Activated CD4-positive, alpha-beta T cell treated with anti-CD3 and anti-CD28 coated beads, Interleukin-2, Interleukin-6, amounts not matched to agents 100 ng/mL and 50 ng/mL, durations not matched to agents 16 hours and 8 hours (primary cell): Measurements from ENCODE around the gene NRXN2.

Source experiments
- DNase-seq: peaks from one replicate; pipeline ENCODE4 v3.0.0-alpha.2; 2020

Gene NRXN2

DNA sequence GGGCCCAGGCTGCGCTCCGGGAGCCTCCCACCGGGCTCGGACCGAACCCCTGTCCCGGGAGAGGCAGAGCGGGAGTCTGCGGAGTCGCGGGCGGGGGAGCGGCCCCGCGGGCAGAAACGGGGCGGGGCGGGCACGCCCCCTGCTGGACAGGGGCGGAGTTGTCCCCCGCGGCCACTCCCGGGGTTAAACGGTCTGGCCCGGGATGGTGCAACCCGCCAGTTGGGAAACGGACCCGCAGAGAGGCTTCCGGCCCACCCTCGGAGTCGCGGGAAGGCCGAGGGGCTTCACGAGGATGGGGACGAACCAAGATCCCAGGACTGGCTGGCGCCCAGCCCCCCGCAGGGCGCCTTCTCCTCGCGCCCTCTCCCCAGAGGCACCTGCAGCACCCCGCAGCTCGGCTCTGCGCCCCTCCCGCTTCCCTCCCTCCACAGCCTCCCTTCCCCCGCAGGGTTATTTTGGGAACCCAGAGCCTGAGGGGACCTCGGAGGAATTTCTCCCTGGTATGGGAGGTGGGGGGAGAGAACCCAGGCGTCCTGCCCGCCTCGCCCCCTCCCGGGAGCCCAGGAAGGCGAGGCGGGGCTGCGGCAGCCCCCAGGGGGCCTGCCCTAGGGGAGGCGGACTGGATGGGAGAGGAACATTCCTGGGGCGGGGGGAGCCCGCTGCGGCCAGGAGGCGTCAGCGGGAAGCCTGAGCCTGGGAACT is 20.0 kb upstream of the NRXN2 start:
- DNase-seq, result peak; percentile 79

DNA sequence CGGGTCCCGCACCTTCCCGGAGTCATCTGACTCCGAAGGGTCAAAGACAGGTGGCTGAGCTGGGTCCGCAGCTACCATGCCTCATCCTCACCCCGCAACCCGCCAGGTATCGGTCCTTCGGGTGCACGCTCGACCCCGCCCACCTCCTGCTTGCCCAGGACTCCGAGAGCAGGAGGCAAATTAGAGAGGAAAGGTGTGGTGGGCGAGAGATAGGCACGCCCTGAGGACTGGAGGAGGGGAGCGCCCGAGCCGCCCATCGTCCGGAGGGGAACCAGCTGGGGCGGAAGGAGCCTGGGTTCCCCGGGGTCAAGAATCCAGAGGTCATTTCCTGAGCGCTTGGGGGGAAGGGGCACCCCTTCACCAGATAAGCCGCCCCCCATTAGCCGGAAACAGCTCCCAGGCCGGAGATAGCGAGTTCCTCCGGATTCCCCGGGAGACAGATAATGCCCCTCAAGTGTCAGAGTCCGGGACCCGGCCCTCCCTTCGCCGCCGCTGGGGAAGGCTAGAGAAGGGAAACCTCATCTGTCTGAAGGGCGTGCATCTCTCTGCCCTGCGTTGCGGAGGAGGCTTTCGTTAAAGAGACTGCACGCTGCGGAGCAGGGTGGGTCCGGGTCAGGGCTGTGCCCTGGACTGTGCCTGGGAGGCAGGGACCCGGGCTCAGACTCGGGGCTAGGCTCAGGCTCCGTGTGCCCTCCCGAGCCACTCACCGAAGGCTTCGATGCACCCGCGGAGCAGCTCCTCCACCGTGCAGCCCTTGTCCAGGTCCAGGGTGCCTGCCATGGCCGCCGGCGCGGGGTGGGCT is 19.3 kb upstream of the NRXN2 start:
- DNase-seq, result no peak

DNA sequence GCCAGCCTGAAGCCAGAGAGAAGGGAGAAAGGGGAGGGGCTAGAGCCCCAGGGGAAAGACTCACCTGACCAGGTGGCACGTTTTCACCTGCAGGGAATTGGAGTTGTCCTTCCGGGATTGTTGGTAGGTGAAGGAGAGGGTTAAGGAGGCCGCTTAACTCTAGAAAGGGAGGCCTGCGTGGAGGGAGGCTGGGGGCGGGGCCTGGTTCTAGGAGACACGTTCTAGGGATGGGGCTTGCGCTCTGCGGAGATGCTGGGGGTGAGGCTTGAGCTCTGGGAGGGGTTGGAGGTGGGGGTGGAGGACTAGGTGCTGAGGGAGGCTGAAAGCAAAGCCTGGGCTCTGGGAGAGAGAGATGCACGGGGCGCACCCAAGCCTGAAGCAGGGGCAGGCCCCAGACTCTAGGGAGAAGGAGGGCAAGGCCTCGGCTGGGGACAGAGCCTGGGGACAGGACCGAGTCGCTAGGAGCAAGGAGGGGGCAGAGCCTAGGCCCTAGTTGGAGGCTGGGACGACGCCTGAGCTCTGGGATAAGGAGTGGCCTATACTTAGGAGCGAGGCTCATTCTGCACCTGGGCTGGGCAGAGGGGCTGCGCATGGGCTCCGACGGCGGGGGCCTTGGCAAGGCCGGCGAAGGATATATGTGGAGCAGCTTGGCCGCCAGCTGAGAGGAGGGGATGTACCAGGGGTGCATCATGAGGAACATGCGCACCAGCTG is 18.5 kb upstream of the NRXN2 start:
- DNase-seq, result no peak

DNA sequence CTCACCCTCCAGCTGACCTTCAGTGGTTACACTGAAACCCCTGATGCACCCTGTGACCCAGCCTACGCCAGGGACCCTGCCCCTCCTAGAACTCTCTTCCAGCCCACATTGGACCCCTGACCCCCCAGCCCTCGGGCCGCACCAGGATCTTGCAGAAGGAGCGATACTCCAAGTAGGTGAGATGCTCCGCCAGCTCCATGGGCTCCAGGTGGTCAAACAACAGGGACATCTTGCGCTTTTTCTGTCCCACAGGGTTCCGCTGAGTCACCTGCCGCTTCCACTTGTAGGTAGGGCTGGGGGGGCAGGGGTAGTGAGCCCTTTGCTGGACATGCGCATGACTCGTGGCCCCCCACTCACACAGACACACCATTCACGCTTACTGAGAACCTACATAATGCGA is 16.9 kb upstream of the NRXN2 start:
- DNase-seq, result no peak

DNA sequence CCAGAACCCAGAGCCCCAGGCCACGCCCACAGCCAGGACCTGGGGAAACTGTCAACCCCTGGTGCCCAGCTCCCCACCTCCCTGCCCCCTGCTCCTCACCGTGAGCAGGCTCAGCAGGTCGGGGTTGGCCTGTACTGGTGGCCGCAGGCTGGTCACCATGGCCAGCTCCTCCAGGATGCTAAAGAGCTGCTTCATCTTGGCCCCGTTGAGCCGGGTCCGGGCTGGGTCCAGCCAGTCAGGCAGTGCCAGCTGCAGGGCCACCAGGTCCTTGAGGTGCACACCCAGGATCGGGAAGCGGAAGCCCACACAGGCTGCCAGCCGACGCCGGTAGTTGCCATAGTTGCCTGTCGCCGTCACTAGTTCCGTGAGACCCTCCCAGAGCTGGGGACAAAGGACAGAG is 13.7 kb upstream of the NRXN2 start:
- no peak for DNase-seq

DNA sequence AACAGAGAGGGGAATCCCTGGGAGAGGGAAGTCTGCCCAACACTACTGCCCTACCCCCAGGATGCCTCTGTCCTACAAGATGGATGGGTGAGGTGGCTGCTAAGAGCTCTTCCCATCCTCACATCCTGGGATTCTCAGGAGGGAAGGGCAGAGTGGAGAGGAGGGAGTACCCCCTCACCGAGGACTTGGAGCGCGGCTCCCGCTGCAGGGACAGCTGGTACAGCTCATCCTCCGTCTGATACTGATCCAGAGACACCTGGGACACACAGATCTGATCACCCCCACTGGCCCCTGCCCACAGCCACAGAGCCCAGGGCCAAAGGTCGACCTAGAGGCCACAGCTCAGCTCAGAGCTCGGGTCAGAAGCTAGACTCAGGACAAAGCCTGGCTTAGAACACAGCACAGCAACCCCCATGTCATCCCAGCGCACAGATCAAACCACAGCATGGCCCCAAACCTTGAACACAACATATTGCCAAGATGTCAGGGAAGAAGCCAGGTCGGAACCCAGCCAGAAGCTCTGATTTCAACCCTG is 12.8 kb upstream of the NRXN2 start:
- no peak for DNase-seq

DNA sequence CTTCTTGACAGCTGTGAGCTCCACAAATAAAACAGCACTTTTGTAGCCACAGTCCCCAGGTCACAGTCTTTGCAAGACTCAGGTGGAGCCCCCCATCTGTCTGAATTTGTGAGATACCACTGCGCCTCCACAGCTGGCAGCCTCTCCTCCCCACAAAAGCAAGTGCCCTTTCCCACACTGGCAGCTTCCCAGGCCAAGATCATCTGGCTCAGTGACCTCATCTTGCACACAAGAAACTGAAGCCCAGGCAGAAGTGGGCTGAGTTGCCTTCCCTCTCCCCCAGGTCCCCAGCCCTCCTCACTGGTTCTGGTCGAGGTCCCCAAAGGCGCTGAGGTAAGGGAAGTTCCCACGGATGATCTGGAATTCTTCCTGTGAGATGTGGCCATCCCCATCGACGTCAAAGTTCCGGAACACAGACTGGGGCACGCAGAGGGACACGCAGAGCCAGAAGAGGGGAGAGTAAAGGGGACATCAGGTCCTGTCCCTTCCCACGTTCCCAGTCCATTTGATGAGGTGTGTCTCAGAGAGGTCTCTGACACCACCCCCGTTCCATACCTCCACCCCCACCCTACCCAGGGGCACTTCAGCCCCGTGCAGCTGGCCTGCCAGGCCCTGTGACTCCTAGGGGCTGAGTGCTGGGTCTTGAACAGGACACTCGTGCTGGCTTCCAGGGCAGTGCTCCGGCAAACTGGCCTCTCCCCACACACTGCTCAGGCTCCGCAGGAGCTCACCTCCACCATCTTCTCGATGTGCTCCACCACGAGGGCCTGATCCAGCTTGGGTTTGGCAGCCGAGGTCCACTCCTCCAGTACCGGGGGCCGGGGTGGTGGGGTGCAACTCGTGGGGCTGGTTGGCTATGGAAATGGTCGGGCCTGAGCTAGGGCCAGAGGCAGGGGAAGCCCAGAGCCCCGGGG is 12.1 kb upstream of the NRXN2 start:
- DNase-seq, result no peak

DNA sequence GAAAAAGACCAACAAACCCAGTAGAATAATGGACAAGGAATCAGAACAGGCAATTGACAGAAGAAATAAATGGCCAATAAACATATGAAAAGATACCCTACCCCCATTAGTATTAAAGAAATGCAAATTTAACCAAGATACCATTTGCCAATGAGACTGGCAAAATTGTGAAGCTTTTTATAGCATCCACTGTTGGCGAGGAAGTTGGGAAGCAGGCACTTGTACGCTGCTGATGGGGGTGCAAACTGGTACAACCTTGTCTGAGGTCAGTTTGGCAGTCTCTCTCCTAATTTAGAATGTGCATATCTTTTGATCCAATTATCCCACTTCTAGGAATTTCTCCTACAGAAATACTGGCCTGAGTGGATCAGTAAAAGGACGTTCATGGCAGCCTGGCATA is 8.6 kb upstream of the NRXN2 start:
- DNase-seq, result no peak

DNA sequence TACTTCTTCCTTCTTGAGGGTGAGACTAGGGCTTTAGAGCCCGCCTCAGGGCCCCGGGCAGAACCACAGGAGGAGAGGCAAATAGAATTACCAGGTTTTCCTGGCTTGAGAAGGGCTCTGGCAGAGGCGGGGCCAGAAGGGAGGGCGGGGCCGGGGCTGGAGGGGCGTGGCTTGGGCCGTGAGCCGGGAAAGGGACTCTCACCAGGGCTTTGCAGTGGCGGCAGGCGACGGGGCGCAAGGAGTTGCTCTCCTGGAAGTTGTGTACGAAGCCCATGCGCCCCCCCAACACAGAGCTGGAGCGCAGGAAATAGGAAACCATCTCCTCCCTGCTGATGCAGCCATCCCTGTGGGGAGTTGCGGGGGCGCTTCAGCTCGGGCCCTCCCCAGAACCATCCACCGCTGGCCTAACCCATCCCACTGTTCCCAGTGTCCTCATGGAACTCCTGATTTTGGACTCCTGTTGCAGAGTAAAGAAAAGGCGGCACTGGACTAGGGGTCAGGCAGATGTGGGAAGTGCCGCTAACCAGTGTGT is 6.9 kb upstream of the NRXN2 start:
- no peak for DNase-seq

DNA sequence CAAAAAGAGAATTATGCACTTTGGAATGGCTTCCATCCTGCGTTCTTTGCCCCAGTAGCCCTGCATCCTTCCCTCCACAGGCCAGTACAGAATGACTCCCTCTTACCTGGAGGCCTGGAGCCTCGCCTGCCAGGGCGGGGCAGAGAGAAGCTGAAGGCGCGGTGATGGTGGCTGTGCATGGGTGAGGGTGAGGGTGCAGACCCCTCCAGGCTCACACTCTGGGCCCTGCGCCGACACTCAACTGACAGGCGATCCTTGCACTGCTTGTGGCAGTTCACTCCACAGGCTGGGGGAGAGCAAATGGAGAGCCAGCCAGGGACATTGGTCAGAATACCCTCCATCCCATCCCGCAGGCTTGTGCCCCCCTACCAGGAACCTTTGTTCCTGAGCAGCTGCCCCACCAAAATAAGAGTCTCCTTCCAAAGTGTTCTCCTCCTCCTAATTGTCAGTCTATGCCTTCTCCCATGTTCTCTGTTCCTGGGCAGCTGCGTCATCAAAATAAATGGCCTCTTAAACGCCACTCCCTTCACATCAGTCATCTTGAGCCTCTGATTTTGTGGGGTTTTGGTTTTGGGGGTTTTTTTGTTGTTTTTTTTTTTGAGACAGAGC is 5.9 kb upstream of the NRXN2 start:
- DNase-seq, result no peak

DNA sequence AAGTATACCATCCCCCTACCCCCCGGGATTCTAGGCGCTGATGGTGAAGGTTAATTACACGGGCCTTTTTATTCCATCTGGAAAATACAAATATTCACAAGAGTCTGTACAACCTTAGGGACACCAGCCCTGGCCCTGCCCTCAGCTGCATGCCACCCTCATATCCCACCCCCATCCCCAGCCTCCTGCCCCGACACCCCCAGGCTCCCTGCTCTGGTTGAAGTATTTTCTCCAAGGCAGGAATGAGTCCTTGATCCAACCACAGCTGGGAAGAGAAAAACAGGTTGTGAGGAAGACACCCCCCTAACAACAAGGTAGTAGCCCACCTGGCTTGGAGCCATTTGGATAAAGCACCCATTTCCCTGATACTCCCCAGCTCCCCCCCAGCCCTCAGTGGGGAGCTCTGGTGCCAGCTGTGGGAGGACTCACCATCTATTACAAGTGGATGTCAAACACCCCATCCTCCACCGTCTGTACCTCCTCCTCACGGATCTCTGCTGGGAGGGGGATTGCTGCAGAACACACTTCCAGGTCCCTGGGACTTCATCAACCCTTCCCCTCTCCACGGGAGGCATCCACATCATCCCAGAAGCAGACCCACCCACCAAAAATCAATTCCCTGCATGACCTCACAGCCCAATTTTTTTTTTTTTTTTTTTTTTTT is 4.0 kb upstream of the NRXN2 start:
- DNase-seq, result no peak

DNA sequence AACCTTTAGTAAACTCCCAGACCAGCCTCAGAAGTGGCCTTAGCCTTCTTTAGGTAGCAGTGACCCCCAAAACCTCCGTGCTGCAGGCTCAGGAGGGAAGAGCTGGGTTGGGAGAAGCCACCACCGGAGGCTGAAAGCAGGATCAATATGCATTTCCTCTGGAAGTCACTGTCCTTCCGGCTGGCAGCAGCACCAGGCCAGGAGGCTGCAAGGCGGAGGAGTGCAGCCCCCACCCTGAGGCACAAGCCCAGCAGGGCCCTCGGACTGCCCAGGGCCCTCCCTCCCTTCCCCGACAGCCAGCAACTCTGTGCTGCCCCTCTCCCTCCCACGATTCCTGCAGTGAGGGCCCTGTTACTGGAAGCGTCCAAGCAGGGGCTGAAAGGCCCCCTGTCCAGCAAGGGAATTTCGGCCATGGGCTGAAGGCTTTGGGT is 3.2 kb upstream of the NRXN2 start:
- DNase-seq, result no peak

DNA sequence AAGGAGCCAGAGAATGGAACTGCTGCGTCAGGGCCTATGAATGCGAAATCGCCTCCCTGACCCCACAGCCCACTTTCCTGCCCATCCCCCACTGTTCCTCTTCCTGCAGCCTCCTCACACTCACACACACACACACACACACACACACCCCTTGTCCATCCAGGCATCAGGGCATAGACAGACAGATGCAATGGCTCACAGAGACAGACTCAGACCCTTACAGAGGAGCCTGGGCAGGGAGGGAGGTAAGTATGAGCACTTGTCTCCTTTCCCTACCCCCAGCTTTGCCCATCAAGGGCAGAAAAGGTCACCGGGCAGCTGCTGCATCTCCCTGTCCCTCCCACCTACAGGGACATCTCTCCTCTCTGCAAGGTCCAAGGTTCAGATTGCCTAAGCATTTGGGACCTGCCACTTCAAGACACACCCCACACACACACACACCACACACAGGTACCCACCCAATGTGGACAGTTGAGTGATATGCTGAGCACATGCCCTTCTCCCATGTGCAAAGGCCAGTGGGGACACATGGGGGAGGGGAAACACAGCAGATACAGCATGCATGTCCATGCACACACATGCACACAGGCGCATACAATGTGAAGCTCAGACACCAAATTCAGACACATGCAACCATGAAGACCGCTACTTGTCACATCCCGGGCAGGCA is 2.0 kb upstream of the NRXN2 start:
- DNase-seq, result no peak

DNA sequence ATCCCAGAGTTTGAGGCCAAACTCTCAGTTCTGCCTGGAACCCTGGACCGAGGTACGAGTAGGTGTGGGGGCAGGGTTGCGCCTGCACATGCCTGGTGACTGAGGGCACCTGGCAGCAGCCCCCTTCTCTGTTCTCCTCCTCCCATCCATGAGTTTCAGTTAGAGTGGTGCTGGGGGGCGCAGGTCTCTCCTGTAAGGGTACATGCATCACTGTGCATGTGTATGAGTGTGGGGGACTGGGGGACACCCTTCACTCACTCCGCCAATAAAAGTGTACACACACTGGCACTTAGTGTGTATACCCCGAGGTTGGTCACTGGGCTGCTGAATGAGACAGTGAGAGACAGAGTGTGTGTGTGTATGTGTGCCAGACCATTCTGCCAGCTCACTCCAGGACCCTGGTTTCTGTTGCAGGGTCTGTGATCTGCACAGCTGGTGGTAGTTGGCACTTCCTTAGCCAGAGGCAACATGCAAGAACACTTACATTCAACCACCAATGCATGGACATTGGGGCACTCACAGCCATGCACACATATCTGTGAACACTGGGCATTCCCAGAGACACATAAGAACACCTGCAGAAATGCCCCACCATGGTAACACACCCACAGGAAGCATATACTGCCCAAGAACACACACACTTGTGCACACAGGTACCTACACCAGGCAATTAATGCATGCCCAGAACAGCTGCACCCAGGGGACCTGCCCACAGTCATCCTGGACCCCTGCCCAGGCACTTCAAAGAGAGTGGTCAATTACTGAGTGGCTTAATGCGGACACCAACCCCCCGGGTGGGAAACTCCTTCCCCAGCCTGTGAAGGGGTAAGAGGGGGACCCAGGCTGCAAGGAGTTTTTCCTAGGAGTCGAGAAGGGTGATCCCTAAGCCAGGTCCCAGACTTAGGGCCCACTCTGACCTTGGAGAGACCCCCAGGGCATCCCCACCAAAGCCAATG is 1.2 kb upstream of the NRXN2 start:
- no peak for DNase-seq

DNA sequence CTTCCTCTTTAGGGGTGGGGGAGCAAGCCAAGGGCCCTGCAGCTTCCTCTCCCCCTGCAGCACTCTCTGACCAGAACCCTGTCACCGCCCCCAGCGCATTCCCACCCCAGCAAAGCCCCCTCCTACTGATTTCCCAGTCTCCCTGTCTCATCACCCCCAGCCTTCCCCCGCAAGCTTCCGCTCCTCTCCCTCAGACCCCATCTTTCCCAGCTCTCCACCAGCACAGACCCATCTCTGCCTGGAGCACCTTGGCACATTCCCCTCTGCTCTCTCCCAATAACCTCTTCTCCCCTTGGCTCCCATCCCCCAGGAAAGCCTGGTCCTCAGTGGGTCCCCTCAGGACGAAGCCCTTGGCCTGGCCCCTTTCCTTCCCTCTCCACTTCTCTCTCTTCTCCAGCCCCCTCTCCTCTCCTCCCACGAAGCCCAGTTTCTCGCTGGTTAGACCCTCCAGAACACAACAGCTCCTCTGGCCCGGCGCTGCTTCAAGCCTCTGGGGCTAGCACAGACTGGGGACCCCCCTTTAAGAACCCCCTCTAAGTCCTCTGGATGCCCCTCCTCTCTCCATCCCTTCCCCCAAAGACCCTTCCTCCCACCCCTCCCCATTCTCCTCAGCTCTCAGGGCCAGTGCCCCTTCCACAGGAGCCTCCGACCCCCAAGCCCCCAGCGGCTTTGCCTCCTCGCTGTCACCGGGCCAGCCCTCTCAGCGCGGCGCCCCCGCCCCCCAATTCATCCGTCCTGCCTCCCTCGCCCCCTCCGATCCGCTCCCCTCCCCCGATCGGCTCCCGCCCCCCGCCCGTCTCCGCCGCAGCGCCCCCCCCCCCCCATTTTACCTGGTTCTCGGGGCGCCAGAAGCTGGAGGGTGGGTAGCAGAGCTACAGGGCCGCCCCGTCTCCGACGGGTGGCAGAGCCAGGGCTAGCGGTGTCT is 594 bp downstream of the NRXN2 start:
- DNase-seq, result no peak

DNA sequence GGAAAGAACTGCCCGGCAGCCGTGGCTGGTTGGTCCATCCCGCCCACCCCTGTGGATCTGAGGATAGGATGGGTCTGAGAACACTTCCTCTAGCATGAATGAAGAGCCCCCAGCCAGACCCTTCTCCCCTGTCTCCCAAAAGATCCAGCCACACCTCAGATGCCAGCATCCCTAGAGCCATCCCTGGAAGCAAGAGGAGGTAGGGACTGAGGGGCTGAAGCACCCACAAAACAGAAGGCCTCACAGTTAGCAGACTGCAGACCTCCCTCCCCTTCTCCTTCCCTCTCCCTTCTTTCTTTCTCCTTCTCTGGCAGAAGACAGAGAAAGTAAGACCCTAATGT is 1.7 kb downstream of the NRXN2 start:
- no peak for DNase-seq

DNA sequence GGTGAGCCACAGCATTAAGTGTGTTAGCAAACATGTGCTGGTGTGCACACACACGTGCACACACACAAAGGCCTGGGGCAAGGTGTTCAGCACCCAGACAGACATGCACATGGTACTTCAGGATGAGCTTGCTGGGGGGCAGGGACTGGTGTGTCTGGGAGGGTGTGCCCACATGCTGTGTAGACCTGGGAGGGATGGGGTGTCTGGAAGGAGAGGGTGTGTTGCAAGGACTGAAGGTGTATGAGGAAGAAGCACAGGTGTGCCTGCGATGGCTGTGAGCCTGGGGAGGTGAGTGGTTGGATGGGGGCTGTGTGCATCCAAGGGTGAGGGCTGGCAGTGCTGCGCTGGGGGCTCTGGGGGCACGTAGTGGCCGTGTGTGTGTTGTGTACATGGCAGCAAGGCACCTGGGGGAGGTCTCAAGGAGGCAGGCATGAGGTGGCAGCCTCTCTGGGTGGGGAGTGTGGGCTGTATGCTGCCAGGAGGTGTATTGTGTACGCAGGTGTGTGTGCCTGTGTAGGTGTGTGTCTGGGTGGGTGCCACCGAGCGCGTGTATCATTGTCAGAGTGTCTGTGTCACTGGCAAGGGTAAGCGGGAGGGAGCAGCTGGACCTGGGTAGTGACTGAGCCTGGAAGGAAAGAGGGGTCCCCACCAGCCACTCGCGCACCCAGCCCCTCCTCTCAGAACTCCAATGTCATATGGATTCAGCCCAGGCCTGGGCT is 2.2 kb downstream of the NRXN2 start:
- DNase-seq, result no peak

DNA sequence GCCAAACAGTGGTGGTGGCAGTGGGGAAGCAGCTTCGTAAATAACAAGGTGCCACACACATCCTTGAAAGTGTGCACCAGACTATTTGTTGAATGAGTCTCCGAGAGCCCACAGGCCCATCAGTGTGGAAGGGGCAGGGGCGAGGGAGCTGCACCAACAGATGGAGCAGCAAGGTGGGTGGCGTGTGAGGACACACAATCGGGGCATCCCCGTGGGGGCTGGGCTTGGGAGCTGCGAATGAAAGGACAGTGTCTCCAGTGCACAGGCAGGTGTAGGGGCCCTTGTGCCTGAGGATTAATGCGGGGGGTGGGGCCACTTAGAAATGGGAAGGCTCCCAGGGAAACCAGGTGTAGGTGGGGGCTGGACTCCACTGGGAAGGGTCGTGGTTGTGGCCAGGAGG is 2.8 kb downstream of the NRXN2 start:
- no peak for DNase-seq
